OCI-LY3 (cell line): ENCODE results near the gene CHST11.
"Not testable (repeated sequence)": the region's sequence is repeated elsewhere in the genome, so short reads cannot be mapped to it uniquely, and the experiment has no call there.

Experiments used
- H2AFZ ChIP-seq: fragments of 200-600, 300-600 bp; shearing (Covaris generic); 2 replicates; pipeline ENCODE4 v1.6.0; 2014; ENCODE audit warnings: antibody characterized with exemption, low read depth, low read length
- H3K27ac ChIP-seq: fragments of 200-600, 300-600 bp; sonication (generic); 2 replicates; pipeline ENCODE4 v1.5.1; 2014; ENCODE audit warnings: mild to moderate bottlenecking, low read length, moderate library complexity, mixed read lengths
- H3K27me3 ChIP-seq: fragments of 200-600, 300-600 bp; sonication (generic); 2 replicates; pipeline ENCODE4 v1.6.1; 2014; ENCODE audit warnings: low read depth, low read length, mixed read lengths
- H3K36me3 ChIP-seq: fragments of 200-600, 300-600 bp; sonication (generic); replicated peaks from 2 replicates; pipeline ENCODE3; 2014; ENCODE audit warnings: low read depth, low read length, mixed read lengths
- H3K4me1 ChIP-seq: fragments of 300-600, 200-600 bp; sonication (generic); 2 replicates; pipeline ENCODE4 v1.6.1; 2014; ENCODE audit warnings: low read length, mixed read lengths
- H3K4me2 ChIP-seq: fragments of 200-600, 300-600 bp; sonication (generic); 2 replicates; pipeline ENCODE4 v1.6.1; 2014; ENCODE audit warnings: low read length, mixed read lengths
- H3K4me3 ChIP-seq: fragments of 300-600, 200-600 bp; sonication (generic); 2 replicates; pipeline ENCODE4 v1.5.1; 2014; ENCODE audit warnings: antibody characterized with exemption, mild to moderate bottlenecking, low read length, moderate library complexity
- H3K79me2 ChIP-seq: fragments of 300-600, 200-600 bp; shearing (Covaris generic); 2 replicates; pipeline ENCODE4 v1.6.1; 2014; ENCODE audit warnings: mild to moderate bottlenecking, low read length, mixed read lengths
- H3K9ac ChIP-seq: fragments of 300-600, 200-600 bp; shearing (Covaris generic); 2 replicates; pipeline ENCODE4 v1.6.0; 2014; ENCODE audit warnings: mild to moderate bottlenecking, low read length, moderate library complexity
- H3K9me3 ChIP-seq: fragments of 200-600, 300-600 bp; shearing (Covaris generic); 2 replicates; pipeline ENCODE4 v1.6.1; 2014; ENCODE audit warnings: low read length, mixed read lengths; ENCODE audit not compliant: insufficient read depth
- H4K20me1 ChIP-seq: fragments of 200-600, 300-600 bp; sonication (generic); 2 replicates; pipeline ENCODE4 v1.6.1; 2016; ENCODE audit warnings: low read length, mixed read lengths; ENCODE audit not compliant: insufficient read depth
- EZH2phosphoT487 ChIP-seq: fragments of 200-600 bp; shearing (Covaris generic); IDR thresholded peaks from 2 replicates; pipeline ENCODE4 v1.6.1; 2018; ENCODE audit warnings: antibody characterized with exemption, mixed run types, low read depth
- TF ChIP-seq, protein P1 (sequence below): fragments of 200-600, 300-600 bp; sonication (generic); IDR thresholded peaks from 2 replicates; pipeline ENCODE4 v1.5.1; 2014; ENCODE audit warnings: antibody characterized with exemption, low read length, low read depth

CHST11 gene

DNA sequence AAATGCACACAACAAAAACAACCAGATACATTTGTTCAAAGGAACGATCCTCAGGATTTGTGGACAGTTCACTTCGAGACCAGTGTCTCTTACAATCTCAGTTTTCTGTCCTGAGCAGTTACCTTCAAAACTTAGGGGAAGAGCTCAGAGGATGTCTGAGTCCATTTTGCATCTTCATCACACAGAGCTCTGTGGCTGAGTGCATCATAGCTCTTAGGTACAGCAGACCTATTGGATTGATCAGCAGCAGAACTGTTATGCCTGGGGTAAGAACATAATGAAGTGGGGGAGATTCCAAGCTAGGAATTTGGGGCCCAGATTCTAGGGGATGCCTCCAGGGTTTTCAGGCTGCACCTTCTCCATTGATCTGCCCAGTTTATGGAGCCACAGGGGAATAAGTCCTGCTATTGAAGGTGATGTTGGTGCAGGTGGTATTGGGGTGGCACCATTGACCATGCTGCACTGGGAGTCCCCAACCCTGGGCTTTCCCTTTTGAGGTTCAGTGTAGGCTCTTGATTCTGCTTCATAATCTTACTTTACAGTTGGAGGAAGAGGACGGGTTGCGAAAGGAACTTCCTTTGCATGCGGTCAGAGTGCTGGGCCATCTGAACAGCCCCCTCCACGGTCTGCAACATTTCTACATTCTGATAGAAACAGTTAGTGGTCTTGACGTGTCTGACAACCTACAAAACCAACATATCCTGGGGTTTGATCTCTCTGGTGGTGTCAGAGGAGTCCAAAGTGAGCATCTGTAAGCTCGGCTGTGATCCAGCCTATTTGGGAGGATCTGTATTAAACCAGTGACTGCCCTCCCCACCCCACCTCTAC lies 112.8 kb downstream of the CHST11 start:
- no peak for TF ChIP-seq EZH2phosphoT487
- TF ChIP-seq, protein P1, sequence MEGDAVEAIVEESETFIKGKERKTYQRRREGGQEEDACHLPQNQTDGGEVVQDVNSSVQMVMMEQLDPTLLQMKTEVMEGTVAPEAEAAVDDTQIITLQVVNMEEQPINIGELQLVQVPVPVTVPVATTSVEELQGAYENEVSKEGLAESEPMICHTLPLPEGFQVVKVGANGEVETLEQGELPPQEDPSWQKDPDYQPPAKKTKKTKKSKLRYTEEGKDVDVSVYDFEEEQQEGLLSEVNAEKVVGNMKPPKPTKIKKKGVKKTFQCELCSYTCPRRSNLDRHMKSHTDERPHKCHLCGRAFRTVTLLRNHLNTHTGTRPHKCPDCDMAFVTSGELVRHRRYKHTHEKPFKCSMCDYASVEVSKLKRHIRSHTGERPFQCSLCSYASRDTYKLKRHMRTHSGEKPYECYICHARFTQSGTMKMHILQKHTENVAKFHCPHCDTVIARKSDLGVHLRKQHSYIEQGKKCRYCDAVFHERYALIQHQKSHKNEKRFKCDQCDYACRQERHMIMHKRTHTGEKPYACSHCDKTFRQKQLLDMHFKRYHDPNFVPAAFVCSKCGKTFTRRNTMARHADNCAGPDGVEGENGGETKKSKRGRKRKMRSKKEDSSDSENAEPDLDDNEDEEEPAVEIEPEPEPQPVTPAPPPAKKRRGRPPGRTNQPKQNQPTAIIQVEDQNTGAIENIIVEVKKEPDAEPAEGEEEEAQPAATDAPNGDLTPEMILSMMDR: no peak
- Histone ChIP-seq H2AFZ (no peak overlapping the region), H3K36me3 (no peaks in the 10 kb centered on the region), H3K27me3 (peaks cover 20% of the 10 kb centered on the region), H3K4me3 (peak overlapping the region; percentile 52), H3K79me2 (no peaks in the 10 kb centered on the region), H3K4me2 (peak overlapping the region; percentile 83), H3K27ac (no peak overlapping the region), H3K9me3 (no peaks in the 10 kb centered on the region), H3K4me1 (peaks cover 29% of the 10 kb centered on the region), H4K20me1 (no peaks in the 10 kb centered on the region), H3K9ac (peak overlapping the region; percentile 1; the same call in 1 of the 2 replicates)

GRCh38 chr12:104570174-104570907 lies 113.6 kb downstream of the CHST11 start:
- H4K20me1 ChIP-seq: no peaks in the 10 kb centered on the region

DNA sequence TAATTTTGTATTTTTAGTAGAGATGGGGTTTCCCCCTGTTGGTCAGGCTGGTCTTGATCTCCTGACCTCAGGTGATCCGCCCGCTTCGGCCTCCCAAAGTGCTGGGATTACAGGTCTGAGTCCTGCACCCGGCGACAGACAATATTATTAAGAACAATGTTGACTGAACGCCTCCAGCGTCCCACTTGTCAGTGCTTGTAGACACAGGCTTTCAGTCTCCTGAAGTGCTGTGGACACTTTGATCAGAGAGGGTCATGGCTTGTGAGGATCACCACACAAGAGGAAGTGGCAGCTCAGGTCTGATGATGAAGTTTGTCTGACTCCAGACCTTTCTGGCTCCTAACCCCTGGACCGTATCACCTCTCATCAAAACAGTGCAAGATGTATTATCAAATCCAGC lies 114.6 kb downstream of the CHST11 start:
- H3K36me3 ChIP-seq: no peaks in the 10 kb centered on the region
- no peaks in the 10 kb centered on the region for H3K79me2 ChIP-seq
- no peak overlapping the region for H3K9ac ChIP-seq
- H3K4me1 ChIP-seq: peaks cover 29% of the 10 kb centered on the region
- peak overlapping the region; percentile 52; the same call in 1 of the 2 replicates for H3K4me3 ChIP-seq
- H3K9me3 ChIP-seq: no peaks in the 10 kb centered on the region
- TF ChIP-seq, protein P1: no peak
- TF ChIP-seq EZH2phosphoT487: no peak
- H4K20me1 ChIP-seq: no peaks in the 10 kb centered on the region
- H2AFZ ChIP-seq: no peak overlapping the region
- H3K27me3 ChIP-seq: peaks cover 20% of the 10 kb centered on the region
- H3K4me2 ChIP-seq: peak overlapping the region; percentile 83
- no peak overlapping the region for H3K27ac ChIP-seq

More at GRCh38 chr12:104570174-104570907, 113.6 kb downstream of the CHST11 start:
- H3K9ac ChIP-seq: peak overlapping the region; percentile 1; the same call in 1 of the 2 replicates
- peak overlapping the region; percentile 52 for H3K4me3 ChIP-seq
- H3K9me3 ChIP-seq: no peaks in the 10 kb centered on the region
- H3K79me2 ChIP-seq: no peaks in the 10 kb centered on the region
- H2AFZ ChIP-seq: no peak overlapping the region
- TF ChIP-seq, protein P1: no peak
- TF ChIP-seq EZH2phosphoT487: no peak
- peaks cover 29% of the 10 kb centered on the region for H3K4me1 ChIP-seq
- no peaks in the 10 kb centered on the region for H3K36me3 ChIP-seq
- H3K27me3 ChIP-seq: peaks cover 20% of the 10 kb centered on the region
- peak overlapping the region; percentile 83 for H3K4me2 ChIP-seq
- no peak overlapping the region for H3K27ac ChIP-seq

DNA sequence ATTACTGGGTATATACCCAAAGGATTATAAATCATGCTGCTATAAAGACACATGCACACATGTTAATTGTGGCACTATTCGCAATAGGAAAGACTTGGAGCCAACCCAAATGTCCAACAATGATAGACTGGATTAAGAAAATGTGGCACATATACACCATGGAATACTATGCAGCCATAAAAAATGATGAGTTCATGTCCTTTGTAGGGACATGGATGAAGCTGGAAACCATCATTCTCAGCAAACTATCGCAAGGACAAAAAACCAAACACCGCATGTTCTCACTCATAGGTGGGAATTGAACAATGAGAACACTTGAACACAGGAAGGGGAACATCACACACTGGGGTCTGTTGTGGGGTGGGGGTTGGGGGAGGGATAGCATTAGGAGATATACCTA lies 117.6 kb downstream of the CHST11 start:
- H3K9me3 ChIP-seq, H3K4me3 ChIP-seq: not testable (repeated sequence)
- H3K4me1 ChIP-seq: peaks cover 23% of the 10 kb centered on the region

DNA sequence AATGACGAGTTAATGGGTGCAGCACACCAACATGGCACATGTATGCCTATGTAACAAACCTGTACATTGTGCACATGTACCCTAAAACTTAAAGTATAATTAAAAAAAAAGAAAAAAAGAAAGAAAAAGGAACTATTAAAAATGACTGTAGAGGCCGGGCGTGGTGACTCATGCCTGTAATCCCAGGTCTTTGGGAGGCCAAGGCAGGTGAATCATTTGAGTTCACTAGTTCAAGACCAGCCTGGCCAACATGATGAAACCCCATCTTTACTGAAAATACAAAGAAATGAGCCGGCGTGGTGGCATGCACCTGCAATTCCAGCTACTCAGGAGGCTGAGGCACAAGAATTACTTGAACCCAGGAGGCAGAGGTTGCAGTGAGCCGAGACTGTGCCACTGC lies 118.0 kb downstream of the CHST11 start:
- not testable (repeated sequence) for H3K79me2 ChIP-seq, H3K36me3 ChIP-seq, H3K9me3 ChIP-seq, H3K4me3 ChIP-seq, H3K4me2 ChIP-seq, H3K27ac ChIP-seq, H2AFZ ChIP-seq, H3K9ac ChIP-seq
- Histone ChIP-seq H4K20me1 (peaks cover 15% of the 10 kb centered on the region), H3K27me3 (peaks cover 29% of the 10 kb centered on the region), H3K4me1 (peaks cover 22% of the 10 kb centered on the region)

More for the DNA sequence above, 117.6 kb downstream of the CHST11 start:
- Histone ChIP-seq H3K27me3 (peaks cover 26% of the 10 kb centered on the region), H4K20me1 (peaks cover 11% of the 10 kb centered on the region)
- H3K27ac ChIP-seq, H3K79me2 ChIP-seq, H2AFZ ChIP-seq, H3K9ac ChIP-seq, H3K4me2 ChIP-seq, H3K36me3 ChIP-seq: not testable (repeated sequence)
